Activated gamma-delta T cell (primary cell): Measurements from ENCODE around the gene ABHD8.

Source experiments
- DNase-seq: peaks from one replicate; lab custom pipeline; 2025; lab: John Stamatoyannopoulos, UW

Gene ABHD8

DNA sequence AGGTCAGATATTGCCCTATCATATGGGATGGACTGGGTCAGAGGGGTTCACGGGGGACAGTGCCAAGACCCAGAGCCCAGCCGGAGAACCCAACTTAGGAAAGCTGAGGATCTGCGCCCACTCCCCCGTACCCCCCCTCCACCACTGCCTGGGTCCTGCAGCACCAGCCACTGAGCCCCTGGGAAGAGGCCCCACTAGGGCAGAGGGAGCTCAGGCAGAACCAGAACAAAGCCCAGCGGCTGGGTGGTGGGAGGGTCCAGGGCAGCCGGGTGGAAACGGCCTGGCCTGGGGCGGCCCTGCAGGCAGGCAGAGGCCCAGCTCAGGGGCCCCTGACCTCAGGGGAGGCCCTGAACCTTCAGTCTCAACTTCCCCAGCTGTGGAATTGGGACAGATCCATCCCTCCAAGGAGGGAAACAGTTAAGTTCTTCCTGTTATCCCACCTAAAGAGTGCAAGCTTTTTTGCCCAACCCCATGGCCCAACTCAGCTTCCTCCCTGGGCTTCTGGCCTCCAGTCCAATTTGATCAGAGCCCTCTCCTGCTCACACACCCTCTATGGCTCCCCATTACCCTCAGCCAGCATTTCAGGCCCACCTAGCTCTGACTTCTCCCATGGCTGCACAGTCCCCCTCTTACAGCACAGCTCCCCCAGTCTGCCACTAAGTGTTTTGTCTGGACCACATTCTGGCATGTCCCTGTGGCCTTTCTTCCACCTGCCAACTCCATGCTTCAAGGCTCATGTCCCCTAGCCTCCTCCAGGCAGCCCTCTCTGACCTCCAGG lies 60.6 kb downstream of the ABHD8 start:
- DNase-seq: no peak
